Liver (tissue), 2 donors: Measurements from ENCODE around the gene CUX1.

ENCODE experiments used
- CTCF ChIP-seq: fragments of 150-350 bp; IDR thresholded peaks from 2 replicates; pipeline ENCODE4 v1.5.1; 2017; ENCODE audit warnings: improper control_type of control experiment, low read depth, low read length; ENCODE audit not compliant: missing input control
- MAX ChIP-seq: IDR thresholded peaks from 2 replicates; pipeline ENCODE4 v1.6.1; 2016; ENCODE audit warnings: antibody characterized with exemption
- donor health status: healthy.

GRCh38 chr7:101943306-101943705, 125.9 kb downstream of the CUX1 start:
- TF ChIP-seq CTCF: no peak
- no peak for TF ChIP-seq MAX
